ENCODE data around the gene CDH4.
"Not testable (repeated sequence)": the region's sequence is repeated elsewhere in the genome, so short reads cannot be mapped to it uniquely, and the experiment has no call there.

Gene CDH4

GRCh38 chr20:61459705-61460104 is 207.6 kb downstream of the CDH4 start:
- no peak for DNase-seq (ENCODE audit: low read depth)

GRCh38 chr20:61460261-61461052 is 208.4 kb downstream of the CDH4 start:
- DNase-seq (ENCODE audit: low read depth) = no peak

DNA sequence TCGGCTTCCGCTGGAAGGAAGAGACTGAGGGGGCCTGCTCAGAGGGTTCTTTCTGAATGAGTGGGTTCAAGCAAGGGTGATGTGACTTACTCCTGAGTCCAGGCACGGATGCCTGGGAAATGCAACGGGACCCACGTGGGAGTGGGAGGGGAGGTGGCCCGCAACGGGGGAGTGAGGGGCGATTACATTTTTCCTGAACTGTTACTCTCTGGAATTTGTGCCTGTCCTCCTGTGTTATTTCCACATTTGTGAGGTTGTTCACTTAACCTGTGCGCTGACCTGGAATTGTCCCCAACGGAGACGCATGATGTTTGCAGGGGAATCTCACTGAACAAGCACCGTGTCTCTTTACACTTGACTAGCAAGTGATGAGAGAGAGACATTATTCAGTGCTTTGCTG is 209.4 kb downstream of the CDH4 start:
- DNase-seq (ENCODE audit: low read depth) = no peak

DNA sequence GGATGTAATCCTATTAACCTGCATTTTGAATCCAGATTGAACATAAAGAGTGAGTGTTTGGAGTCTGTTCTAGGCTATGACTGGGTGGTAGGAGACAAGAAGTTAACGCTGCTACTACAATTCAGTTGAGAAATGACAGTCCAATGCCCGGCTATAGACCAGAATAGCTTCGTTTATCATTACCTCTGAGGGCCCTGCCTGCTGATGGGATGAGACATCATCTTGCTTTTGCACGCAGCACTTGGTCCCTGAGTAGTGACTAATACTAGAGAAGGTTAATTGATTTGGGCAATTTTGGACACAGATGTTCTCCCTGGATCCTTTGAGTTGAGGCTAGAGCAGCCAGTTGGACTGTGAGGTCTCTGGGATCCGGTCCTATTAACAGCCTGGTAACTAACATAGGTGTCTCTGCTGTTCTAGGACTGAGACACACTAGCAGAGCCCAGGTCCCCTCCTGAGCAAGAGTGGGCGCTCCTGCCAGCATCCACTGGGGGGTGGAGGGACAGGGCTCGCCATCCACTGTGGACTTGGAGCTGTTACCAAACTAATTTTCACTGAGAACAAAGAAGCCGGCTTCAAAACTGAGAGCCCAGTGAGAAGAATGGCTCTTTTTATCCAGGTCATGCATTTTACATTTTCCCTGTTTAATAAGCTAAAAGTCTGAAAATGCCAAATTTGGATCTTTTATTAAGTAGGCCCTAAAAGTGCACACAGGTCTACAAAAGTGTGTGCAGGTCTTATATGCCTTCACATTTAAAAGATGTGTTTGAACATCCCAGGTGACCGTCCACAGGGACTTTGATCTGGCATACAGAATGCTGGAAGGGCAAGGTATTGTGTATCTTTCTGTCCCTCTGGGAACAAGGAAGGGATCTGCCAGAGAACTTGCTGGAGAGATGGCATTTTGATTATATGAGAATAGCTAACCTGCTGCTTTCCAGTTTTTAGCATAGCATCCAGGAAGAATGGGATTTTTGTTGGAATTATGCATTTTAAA is 212.5 kb downstream of the CDH4 start:
- no peak for DNase-seq (ENCODE audit: low read depth)

DNA sequence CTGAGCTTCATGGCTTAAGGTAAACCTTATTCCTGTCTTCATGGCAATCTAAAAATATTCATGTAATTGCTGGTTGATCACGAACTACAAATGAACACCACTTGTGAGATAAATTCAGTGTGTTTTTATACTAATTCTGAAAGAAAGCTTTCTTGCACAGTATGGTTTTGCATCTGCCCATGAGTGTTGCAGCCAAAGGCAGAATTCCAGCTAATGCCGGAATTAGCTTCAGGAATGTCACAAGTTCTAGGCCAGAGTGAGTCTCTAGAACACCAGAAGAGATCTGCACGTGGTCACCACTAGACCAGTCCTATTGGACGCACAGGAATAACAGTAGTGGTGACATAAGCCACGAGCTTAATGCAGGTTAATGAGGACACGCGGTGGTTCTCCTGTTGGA is 223.7 kb downstream of the CDH4 start:
- no peak for DNase-seq (ENCODE audit: low read depth)

- no peak for DNase-seq (ENCODE audit: low read depth)
Observed at GRCh38 chr20:61476956-61477355, 224.9 kb downstream of the CDH4 start.

DNA sequence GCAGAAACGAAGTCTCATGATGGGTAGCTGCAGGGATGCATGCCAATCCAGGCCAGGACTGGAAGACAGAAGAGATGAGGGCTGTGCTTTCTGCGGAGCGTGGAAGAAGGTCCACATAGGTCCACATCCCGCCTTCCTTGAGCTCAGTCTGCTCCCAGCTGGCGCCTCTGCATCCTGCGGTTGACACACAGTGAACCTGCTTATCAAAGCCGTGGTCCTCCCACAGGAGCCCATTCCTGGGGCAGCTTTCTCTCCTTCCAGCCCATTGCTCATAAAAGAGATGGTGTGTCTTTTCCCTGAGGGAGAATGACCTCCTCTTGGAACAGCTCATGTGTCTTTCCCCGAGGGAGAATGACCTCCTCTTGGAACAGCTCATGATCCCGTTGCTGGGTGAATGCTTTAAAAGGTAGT is 225.4 kb downstream of the CDH4 start:
- no peak for DNase-seq (ENCODE audit: low read depth)

DNA sequence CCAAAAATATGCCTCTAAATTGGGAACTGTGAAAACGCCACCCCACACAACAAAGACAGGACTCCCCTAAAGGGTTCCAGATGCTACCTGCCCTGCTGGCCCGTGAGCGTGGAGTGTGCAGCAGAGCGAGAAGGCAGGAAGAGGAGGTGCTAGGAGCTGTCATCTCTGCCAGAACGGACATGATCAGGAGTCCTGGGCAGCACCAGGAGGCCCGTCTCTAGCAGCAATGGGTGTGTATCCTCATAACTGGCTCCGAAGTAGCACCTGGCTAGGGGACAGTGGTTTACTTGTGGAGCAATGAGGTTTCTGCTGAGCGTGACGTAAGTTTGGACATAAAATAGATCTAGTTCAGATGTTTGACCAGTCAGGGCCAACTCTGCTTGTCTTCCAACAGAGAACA is 226.0 kb downstream of the CDH4 start:
- DNase-seq (ENCODE audit: low read depth) = no peak

- no peak for DNase-seq (ENCODE audit: low read depth)
Observed at GRCh38 chr20:61478611-61479305, 226.7 kb downstream of the CDH4 start.

DNA sequence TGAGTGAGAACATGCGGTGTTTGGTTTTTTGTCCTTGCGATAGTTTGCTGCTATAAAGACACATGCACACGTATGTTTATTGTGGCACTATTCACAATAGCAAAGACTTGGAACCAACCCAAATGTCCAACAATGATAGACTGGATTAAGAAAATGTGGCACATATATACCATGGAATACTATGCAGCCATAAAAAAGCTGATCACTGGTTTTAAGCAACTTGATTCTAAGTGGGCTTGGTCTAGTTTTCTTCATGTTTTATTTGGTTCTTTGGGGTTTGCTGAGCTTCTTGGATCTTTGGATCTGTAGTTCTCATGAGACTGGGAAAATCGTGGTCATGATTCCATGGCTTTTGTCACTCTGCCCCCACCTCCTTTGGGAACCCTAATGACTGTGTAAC is 227.4 kb downstream of the CDH4 start:
- DNase-seq (ENCODE audit: low read depth) = not testable (repeated sequence)

- no peak for DNase-seq (ENCODE audit: low read depth)
Observed at GRCh38 chr20:61480158-61480825, 228.2 kb downstream of the CDH4 start.

DNA sequence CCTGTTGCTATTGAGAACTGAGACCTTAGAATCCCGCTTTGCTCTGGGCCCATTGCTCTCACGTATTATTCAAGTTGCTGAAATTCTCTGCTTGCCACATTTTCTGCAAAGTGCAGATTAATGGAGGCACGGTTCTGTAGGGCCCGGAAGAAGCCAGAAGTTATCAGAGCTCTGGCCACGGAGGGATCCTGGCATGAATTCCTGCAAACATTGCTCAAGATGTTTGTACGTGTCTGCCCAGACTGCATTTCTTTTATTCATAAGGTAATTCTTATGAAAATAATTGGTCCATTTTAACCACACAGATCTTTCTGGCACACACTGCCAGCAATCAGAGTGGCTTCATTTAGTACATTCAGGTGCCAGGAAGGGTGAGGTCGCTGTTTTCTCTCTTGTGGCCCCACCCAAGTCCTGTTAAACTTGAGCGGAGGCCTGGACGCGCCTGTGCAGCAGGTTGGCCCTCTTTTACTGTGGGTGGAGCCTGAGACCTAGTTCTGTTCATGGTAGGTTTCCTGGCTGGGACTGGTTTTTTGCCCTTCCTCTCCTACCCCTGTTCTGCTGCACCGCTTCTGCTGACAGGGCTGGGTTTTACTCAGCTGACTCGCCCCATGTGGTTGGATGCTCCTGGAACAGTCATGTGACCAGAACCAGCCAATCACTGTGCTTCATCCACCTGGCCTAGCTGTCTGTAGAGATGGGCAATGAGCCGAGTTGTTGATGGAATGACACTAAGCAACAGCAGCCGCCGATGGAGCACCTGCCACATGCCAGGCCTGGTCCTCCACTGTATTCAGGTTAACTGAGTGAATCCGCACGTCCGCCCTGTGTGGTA is 230.2 kb downstream of the CDH4 start:
- no peak for DNase-seq (ENCODE audit: low read depth)

- no peak for DNase-seq (ENCODE audit: low read depth)
Observed at GRCh38 chr20:61482901-61483300, 230.8 kb downstream of the CDH4 start.

- DNase-seq (ENCODE audit: low read depth) = no peak
Observed at GRCh38 chr20:61483336-61484067, 231.4 kb downstream of the CDH4 start.

DNA sequence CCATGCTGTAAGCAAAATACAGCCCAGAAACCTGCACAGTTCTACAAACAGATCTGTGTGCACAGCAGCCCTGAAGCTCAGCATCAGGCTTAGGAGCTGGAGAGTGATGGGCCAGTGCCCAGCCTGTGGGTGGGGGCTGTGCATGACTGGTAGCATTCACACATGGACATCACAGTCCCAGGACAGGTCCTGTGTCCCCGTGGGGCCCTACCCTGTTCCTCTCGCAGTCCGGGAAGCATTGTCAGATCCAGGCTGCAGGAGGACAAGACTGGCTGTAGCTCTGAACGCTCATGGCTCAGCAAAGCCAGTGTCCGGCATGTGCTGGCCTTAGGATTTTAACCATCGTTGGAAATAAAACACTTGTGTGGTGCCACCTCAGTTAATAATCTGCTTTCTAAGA is 234.1 kb downstream of the CDH4 start:
- no peak for DNase-seq (ENCODE audit: low read depth)

DNA sequence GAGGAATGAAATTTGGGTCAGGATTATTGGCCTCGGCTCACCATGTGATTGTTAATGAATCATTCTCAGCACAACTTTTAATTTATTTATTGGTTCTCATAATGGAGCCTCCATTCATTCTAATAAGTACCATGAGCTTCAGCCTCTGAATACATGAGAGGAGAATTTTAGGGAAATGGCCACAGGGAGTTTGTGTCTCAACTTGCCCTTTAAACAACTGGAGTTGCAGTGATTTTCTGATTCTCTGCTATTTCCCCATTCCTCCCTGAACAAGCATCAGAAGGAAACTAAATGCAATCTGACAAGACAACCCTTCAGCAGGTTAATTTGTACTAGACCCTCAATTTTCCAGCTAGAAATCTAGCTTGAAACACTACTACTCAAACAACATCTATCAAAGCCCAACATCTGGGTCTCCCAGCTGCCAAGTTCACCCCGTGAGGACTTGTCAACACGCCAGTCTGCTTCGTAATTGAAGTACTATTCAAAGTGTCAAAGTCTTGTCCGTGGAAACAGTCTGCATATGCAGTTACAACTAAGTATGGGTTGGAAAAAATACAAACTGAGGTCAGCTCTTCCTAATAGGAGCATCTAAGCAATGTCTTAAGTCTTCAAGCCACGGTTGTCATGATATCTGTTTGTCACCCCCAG is 235.4 kb downstream of the CDH4 start:
- no peak for DNase-seq (ENCODE audit: low read depth)

GRCh38 chr20:61487997-61488371 is 235.9 kb downstream of the CDH4 start:
- no peak for DNase-seq (ENCODE audit: low read depth)

GRCh38 chr20:61490721-61491120 is 238.7 kb downstream of the CDH4 start:
- DNase-seq (ENCODE audit: low read depth) = no peak

DNA sequence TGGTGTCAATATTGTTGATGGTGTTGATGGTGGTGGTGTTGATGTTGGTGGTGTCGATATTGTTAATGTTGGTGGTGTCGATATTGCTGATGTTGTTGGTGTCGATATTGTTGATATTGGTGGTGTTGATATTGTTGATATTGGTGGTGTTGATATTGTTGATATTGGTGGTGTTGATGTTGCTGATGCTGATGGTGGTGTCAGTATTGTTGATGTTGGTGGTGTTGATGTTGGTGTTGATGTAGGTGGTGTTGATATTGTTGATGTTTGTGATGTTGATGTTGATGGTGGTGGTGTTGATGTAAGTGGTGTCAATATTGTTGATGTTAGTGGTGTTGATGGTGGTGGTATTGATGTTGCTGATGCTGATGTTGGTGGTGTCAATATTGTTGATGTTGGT is 240.0 kb downstream of the CDH4 start:
- DNase-seq (ENCODE audit: low read depth) = no peak

DNA sequence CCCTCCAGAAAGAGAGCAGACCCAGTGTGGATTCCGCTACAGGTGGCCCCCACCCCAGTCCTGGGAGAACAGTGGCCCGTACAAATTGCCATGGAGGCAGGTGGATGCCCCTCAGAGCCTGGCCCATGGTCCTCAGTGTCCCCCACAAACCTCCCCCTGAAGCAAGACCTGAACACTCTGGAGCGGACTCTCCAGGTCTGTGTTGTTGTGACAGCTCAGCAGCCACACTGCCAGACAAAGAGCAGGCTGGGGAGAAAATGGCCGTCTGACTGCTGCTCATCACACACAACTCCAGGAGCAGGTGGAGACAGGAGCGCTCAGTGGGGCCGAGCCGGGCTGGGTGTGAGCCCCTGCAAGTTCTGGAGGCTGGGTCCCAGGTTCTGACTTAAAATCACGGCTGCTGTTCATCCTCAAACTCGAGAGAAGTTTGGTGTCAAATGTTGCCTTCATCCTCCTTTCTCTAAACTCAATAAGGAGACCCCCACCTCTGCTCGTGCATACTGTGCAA is 241.8 kb downstream of the CDH4 start:
- DNase-seq (ENCODE audit: low read depth) = no peak
